H1 (cell line): ENCODE data around the gene MRPS25. TPM values are rescaled to one million over a fixed set of nuclear protein-coding genes. Genes with fewer than 3 reads are reported as not detected.

Source experiments
- ASH2L ChIP-seq: fragments of 200-600, 300-600 bp; sonication (generic); IDR thresholded peaks from one replicate; pipeline ENCODE4 v1.7.1; 2017; ENCODE audit warnings: low read length
- BACH1 ChIP-seq: IDR thresholded peaks from 2 replicates; pipeline ENCODE4 v1.6.1; 2012; ENCODE audit warnings: low read length, improper control_type of control experiment
- CEBPB ChIP-seq: IDR thresholded peaks from 2 replicates; pipeline ENCODE4 v1.6.1; 2012; ENCODE audit warnings: low read depth, low read length
- EP300 ChIP-seq, 2 experiments: IDR thresholded peaks; 1 replicate in 1 of 2; 2 replicates in 1 of 2; pipeline ENCODE4 v1.6.1; 2011 to 2012; ENCODE audit warnings: low read depth in 2 of 2, low read length in 2 of 2, mild to moderate bottlenecking in 2 of 2, borderline replicate concordance in 1 of 2, inconsistent platforms in 1 of 2, moderate library complexity in 1 of 2
- FOSL1 ChIP-seq: IDR thresholded peaks from 2 replicates; pipeline ENCODE4 v1.6.1; 2011; ENCODE audit warnings: mild to moderate bottlenecking, low read depth, low read length, moderate library complexity; ENCODE audit not compliant: insufficient read depth
- RFX5 ChIP-seq: IDR thresholded peaks from 2 replicates; pipeline ENCODE4 v1.6.1; 2011; ENCODE audit warnings: low read depth, low read length, improper control_type of control experiment, borderline replicate concordance
- SP4 ChIP-seq: IDR thresholded peaks from 2 replicates; pipeline ENCODE4 v1.6.1; 2012; ENCODE audit warnings: low read length, inconsistent platforms
- TBP ChIP-seq: IDR thresholded peaks from 2 replicates; pipeline ENCODE4 v1.6.1; 2011; ENCODE audit warnings: low read depth, low read length, improper control_type of control experiment
- polyA plus RNA-seq, 7 experiments: library from polyadenylated mRNA; depleted of rRNA in 3 of 7; stranded (reverse) in 5 of 7; unstranded in 2 of 7; fragments of >200 nt in 5 of 7; fragments of 200-250 nt in 2 of 7; gene quantifications; 1 replicate in 5 of 7; 2 replicates in 1 of 7; 4 replicates in 1 of 7; pipeline versions ENCODE4 v1.2.1 to v1.2.3, GENCODE V29; 2011 to 2013; ENCODE audit warnings: missing spikeins in 2 of 7, mixed read lengths in 2 of 7
- total RNA-seq: library from RNA; stranded (reverse); fragmentation: NEBNext Ultra II Directional; extraction: Animal tissue kit (Norgen Biotek cat#: 25700); gene quantifications from 2 replicates; pipeline ENCODE4 v1.2.1, GENCODE V29; 2021

MRPS25 gene
- total and polyA plus RNA-seq, 2 of the 8 experiments (the other 6 are each of a cell fraction or from before 2014, with no cell fraction given), result 23.0 to 56.5 TPM

GRCh38 chr3:15113884-15114283 lies 48.8 kb upstream of the MRPS25 start (continued):
- TF ChIP-seq EP300 (IDR thresholded peaks at IDR 0.05; ENCODE audit: borderline replicate concordance in 1 of 2, low read depth in 2 of 2, low read length in 2 of 2) (no peak), FOSL1 (no peak), RFX5 (no peak), ASH2L (no peak), BACH1 (no peak), SP4 (no peak), TBP (no peak), CEBPB (no peak)
